PC-3 (cell line): ENCODE measurements around the gene TNFSF9. TPM values are rescaled to one million over a fixed set of nuclear protein-coding genes. Genes with fewer than 3 reads are reported as not detected.

Experiments used
- ATAC-seq: fragments of 200-7000 bp; cut with Tn5 transposase; 2 replicates; pipeline ENCODE4 v1.9.1; 2020; ENCODE audit warnings: mild to moderate bottlenecking, moderate library complexity
- BruUV-seq: library from RNA; stranded (reverse); fragments of 400-500 nt; replicated peaks from 2 replicates; lab custom pipeline; 2021; lab: Mats Ljungman, UMichigan
- CTCF ChIA-PET: fragments of 300-600 bp; sonication (Branson Sonifier 250); formaldehyde crosslinking; loops from one replicate; lab custom pipeline; 2022; ENCODE audit warnings: antibody characterized with exemption; lab: Charles Lee
- POLR2A ChIA-PET: fragments of 300-600 bp; sonication (Branson Sonifier 250); formaldehyde crosslinking; loops from one replicate; lab custom pipeline; 2022; ENCODE audit warnings: antibody characterized with exemption; ENCODE audit not compliant: unreplicated experiment; lab: Charles Lee
- DNase-seq: peaks from one replicate; pipeline ENCODE4 v3.0.0-alpha.2; 2015
- H2AFZ ChIP-seq: fragments of 300-600 bp; sonication (generic); 2 replicates; pipeline ENCODE4 v1.6.0; 2016; ENCODE audit warnings: antibody characterized with exemption, low read length
- H3F3A ChIP-seq: fragments of 300-600 bp; sonication (generic); one replicate; pipeline ENCODE4 v1.6.0; 2017; ENCODE audit warnings: antibody characterized with exemption, low read length, control low read depth, mild to moderate bottlenecking; ENCODE audit not compliant: unreplicated experiment
- H3K27ac ChIP-seq: fragments of 300-600 bp; sonication (generic); 2 replicates; pipeline ENCODE4 v1.5.1; 2016; ENCODE audit warnings: mild to moderate bottlenecking, low read length
- H3K27me3 ChIP-seq: fragments of 300-600 bp; sonication (generic); 2 replicates; pipeline ENCODE4 v1.6.1; 2016; ENCODE audit warnings: low read length, mixed read lengths
- H3K36me3 ChIP-seq: fragments of 300-600 bp; sonication (generic); 2 replicates; pipeline ENCODE4 v1.6.1; 2016; ENCODE audit warnings: low read depth, mixed run types, low read length, mixed read lengths
- H3K4me1 ChIP-seq: fragments of 300-600 bp; sonication (generic); 2 replicates; pipeline ENCODE4 v1.5.1; 2016; ENCODE audit warnings: low read length; ENCODE audit not compliant: insufficient read depth
- H3K4me2 ChIP-seq: fragments of 300-600 bp; sonication (generic); 2 replicates; pipeline ENCODE4 v1.6.0; 2016; ENCODE audit warnings: low read length
- H3K4me3 ChIP-seq: fragments of 300-600 bp; sonication (generic); 2 replicates; pipeline ENCODE4 v1.5.1; 2016; ENCODE audit warnings: mild to moderate bottlenecking, low read length, mixed read lengths
- H3K79me2 ChIP-seq: fragments of 300-600 bp; sonication (generic); 2 replicates; pipeline ENCODE4 v1.6.1; 2017; ENCODE audit warnings: low read length, mixed read lengths
- H3K9ac ChIP-seq: fragments of 300-600 bp; sonication (generic); 2 replicates; pipeline ENCODE4 v1.6.0; 2016; ENCODE audit warnings: mild to moderate bottlenecking, low read length
- H3K9me2 ChIP-seq: fragments of 300-600 bp; sonication (generic); replicated peaks from 2 replicates; pipeline ENCODE4 v1.6.1; 2016; ENCODE audit warnings: mixed run types, low read length, mixed read lengths
- H3K9me3 ChIP-seq: fragments of 300-600 bp; sonication (generic); 2 replicates; pipeline ENCODE4 v1.6.1; 2016; ENCODE audit warnings: low read length, mixed read lengths
- H4K20me1 ChIP-seq: fragments of 300-600 bp; sonication (generic); 2 replicates; pipeline ENCODE4 v1.6.1; 2016; ENCODE audit warnings: low read length, mixed read lengths
- CTCF ChIP-seq: fragments of 300-600 bp; sonication (generic); conservative IDR thresholded peaks from 2 replicates; pipeline ENCODE4 v1.5.1; 2017; ENCODE audit warnings: antibody characterized with exemption, low read depth, mild to moderate bottlenecking, low read length
- EZH2 ChIP-seq: fragments of 300-600 bp; sonication (generic); IDR thresholded peaks from one replicate; pipeline ENCODE4 v1.6.1; 2017; ENCODE audit warnings: antibody characterized with exemption, mild to moderate bottlenecking, low read length; ENCODE audit not compliant: unreplicated experiment
- EZH2phosphoT487 ChIP-seq: fragments of 300-600 bp; sonication (generic); IDR thresholded peaks from 2 replicates; pipeline ENCODE4 v1.6.1; 2018; ENCODE audit warnings: mild to moderate bottlenecking, antibody characterized with exemption, low read length, borderline replicate concordance
- intact Hi-C: fragments of 100-400 bp; cut with micrococcal nuclease; formaldehyde crosslinking; loops from 2 replicates; pipeline ENCODE4 v1.9.0; 2023
- total RNA-seq: library from RNA; depleted of rRNA; stranded (reverse); fragments of >200 nt; gene quantifications from 2 replicates; pipeline ENCODE4 v1.2.3, GENCODE V29; 2014

The TNFSF9 gene
- total RNA-seq, 1 experiment from 2014 or later, result 9.6 TPM

DNA sequence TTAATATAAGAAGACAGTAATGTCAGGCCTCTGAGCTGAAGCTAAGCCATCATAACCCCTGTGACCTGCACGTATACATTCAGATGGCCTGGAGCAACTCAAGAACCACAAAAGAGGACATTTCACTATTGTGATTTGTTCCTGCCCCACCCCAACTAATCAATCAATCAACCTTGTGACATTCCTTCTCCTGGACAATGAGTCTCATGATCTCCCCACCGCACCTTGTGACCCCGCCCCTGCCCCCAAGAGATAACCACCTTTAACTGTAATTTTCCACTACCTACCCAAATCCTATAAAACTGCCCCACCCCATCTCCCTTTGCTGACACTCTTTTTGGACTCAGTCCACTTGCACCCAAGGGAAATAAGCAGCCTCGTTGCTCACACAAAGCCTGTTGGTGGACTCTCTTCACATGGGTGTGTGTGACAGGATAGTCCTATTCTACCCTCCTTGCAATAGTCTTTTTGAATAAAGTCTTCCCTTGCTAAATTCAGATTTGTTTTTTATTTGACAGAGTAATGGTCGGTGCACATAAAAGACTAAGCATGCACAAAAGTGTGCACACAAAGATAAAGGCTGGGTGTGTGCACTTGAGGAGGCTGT lies 46.1 kb downstream of the TNFSF9 start:
- no peak overlapping the region for H3K4me2 ChIP-seq
- ATAC-seq, result no peak

DNA sequence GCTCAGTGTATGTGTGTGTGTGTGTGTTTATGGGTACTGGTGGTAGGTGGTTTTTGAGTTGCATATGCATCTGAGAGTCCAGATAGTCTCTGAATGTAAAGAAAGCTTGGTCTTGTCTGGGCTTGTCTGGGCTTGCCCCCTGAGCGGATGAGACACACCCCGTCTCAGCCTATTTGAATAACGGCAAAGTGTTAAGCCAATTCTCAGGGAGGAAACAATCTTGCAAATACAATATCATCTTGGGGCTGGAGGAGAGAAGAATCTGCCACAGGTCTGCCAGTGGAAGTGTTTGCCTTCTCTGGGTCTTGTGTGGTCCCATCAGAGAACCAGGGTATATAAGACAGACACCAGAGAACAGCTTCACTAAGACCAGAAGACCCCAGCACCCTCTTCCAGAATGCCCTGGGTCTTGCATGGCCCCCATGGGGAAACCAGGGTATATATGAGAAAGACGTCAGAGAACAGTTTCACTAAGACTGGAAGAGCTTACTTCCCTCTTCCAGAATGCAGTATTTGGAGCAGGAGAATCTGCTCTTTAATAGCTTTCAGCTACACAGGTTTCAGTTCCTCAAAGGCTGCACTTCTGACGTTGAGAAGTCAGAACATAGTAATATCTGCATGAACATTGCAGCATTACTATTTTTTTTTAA lies 46.8 kb downstream of the TNFSF9 start:
- DNase-seq, result no peak
- no TSS peak for BruUV-seq
- Histone ChIP-seq H3F3A (no peaks in the 10 kb centered on the region), H3K4me2 (no peak overlapping the region), H3K27me3 (peaks cover 17% of the 10 kb centered on the region), H3K4me1 (peaks cover 8% of the 10 kb centered on the region; the same call in 1 of the 2 replicates), H4K20me1 (no peaks in the 10 kb centered on the region), H3K4me3 (no peak overlapping the region), H3K9me2 (no peaks in the 10 kb centered on the region), H3K27ac (no peak overlapping the region), H3K9me3 (no peaks in the 10 kb centered on the region), H3K79me2 (no peaks in the 10 kb centered on the region), H3K36me3 (no peaks in the 10 kb centered on the region), H2AFZ (no peak overlapping the region), H3K9ac (no peak overlapping the region)
- intact Hi-C loops, result no loop called here
- ChIA-PET CTCF (no interaction called here), POLR2A (interaction anchor here (0.7 kb wide), 1 partner anchor 9 kb away, joined by 4 read pairs; no protein-coding TSS in a partner anchor)
- TF ChIP-seq CTCF (no peak), EZH2phosphoT487 (no peak), EZH2 (no peak)
- no peak for ATAC-seq

More for the DNA sequence above, 46.1 kb downstream of the TNFSF9 start:
- Histone ChIP-seq H3K4me3 (no peak overlapping the region), H4K20me1 (no peaks in the 10 kb centered on the region), H3K4me1 (peaks cover 8% of the 10 kb centered on the region; the same call in 1 of the 2 replicates), H3K27me3 (peaks cover 23% of the 10 kb centered on the region), H3K9ac (no peak overlapping the region), H2AFZ (no peak overlapping the region), H3K79me2 (no peaks in the 10 kb centered on the region), H3K9me3 (no peaks in the 10 kb centered on the region), H3K36me3 (no peaks in the 10 kb centered on the region), H3F3A (no peaks in the 10 kb centered on the region), H3K9me2 (no peaks in the 10 kb centered on the region), H3K27ac (no peak overlapping the region)
- ChIA-PET POLR2A (no interaction called here), CTCF (no interaction called here)
- DNase-seq, result no peak
- no TSS peak for BruUV-seq
- intact Hi-C loops, result no loop called here
- no peak for TF ChIP-seq EZH2phosphoT487
- TF ChIP-seq EZH2, result no peak
- TF ChIP-seq CTCF, result no peak
